Measurements from ENCODE around the gene FAM114A2. TPM values are rescaled to one million over a fixed set of nuclear protein-coding genes. Genes with fewer than 3 reads are reported as not detected.
"Not testable (repeated sequence)": the region's sequence is repeated elsewhere in the genome, so short reads cannot be mapped to it uniquely, and the experiment has no call there.

The FAM114A2 gene
- total RNA-seq, 4 donors from 2014 or later: 7.8 to 13.3 (median 11.5) TPM

DNA sequence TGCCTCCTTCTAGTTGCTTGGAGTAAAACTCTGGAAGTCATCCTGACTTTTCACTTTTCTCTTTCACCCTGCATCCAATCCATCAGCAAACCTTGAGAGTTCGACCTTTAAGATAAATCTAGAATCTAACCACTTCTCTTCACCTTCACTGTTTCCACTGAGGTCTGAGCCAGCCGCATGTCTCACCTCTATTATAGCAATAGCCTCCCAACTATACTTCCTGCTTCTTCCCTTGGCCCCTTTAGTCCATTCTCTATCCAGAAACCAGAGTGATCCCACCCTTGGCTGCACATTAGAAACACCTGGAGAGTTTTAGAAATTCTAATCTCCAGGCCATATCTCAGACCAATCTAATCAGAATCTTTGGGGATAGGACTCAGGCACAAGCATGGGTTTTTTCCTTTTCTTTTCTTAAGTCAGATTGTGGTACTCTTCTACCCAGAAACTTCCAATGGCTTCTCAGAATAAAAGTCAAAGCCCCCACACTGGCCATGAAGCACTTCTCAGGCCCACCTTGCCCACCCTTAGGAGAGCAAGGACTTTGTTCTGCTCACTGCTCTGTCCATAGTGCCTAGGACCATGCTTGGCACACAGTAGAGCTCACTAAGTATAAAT is 33.2 kb upstream of the FAM114A2 start:
- Histone ChIP-seq H3K9me3 (no peaks in the 10 kb centered on the region), H3K27me3 (no peaks in the 10 kb centered on the region), H3K36me3 (no peaks in the 10 kb centered on the region), H3K4me1 (peaks cover 3% of the 10 kb centered on the region), H3K4me3 (no peak overlapping the region), H3K27ac (no peak overlapping the region)
- TF ChIP-seq EP300 (IDR thresholded peaks at IDR 0.05) (no peak), POLR2AphosphoS5 (IDR thresholded peaks at IDR 0.05) (no peak), CTCF (IDR thresholded peaks at IDR 0.05) (no peak), POLR2A (IDR thresholded peaks at IDR 0.05) (no peak)
- WGBS: 67% methylated on average over 2 of the region's 2 CpGs
- no peak for DNase-seq (ENCODE audit: low spot score in 2 of 2)

- H3K4me1 ChIP-seq; H3K4me3 ChIP-seq; DNase-seq (ENCODE audit: low spot score in 2 of 2); H3K27ac ChIP-seq; H3K27me3 ChIP-seq; H3K36me3 ChIP-seq; H3K9me3 ChIP-seq: not testable (repeated sequence)
- 89% methylated on average over 5 of the region's 5 CpGs for WGBS
Measured at GRCh38 chr5:154069854-154070253, 31.1 kb upstream of the FAM114A2 start.

DNA sequence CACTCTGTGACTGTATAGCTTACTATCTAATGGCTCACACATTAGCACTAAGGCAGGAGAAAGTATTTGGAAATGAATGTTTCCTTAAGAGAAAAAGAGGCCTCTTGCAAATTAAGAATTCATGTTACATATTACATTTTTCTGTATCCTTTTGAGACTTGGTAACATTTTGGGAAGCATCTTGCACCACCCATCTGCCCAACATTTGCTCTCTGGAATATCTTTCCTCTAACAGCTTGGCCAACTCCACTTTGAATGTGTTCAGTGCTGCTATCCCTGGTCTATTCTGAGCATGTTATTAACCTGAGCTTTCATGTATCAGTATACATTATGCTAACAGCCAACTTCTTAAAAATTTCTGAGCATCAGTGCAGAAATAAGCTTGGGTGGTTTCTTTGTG is 27.3 kb upstream of the FAM114A2 start:
- no peak overlapping the region for H3K27ac ChIP-seq
- H3K9me3 ChIP-seq: no peaks in the 10 kb centered on the region
- H3K36me3 ChIP-seq: no peaks in the 10 kb centered on the region
- H3K4me1 ChIP-seq: no peaks in the 10 kb centered on the region
- H3K4me3 ChIP-seq: no peak overlapping the region
- TF ChIP-seq CTCF (IDR thresholded peaks at IDR 0.05) (no peak), EP300 (IDR thresholded peaks at IDR 0.05) (no peak), POLR2A (IDR thresholded peaks at IDR 0.05) (no peak), POLR2AphosphoS5 (IDR thresholded peaks at IDR 0.05) (no peak)
- no peaks in the 10 kb centered on the region for H3K27me3 ChIP-seq
- no peak for DNase-seq (ENCODE audit: low spot score in 2 of 2)

DNA sequence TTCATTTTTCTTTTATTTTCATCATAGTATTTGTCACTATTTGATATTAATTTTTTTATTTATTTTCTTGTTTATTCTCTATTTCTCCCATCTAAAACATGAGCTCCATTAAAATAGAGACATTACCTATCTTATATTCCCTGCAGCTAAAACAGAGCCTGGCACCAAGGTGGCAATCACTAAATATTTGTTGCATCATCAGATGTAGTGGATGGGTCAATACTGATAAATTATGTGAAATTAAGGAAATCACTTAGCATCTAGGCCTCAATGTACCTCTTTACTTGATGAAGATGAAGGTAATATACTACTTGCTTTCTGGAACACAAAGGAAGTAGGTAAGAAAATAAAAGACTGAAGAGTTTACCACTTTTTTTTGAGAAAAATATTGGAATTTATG is 24.7 kb upstream of the FAM114A2 start:
- H3K36me3 ChIP-seq: no peaks in the 10 kb centered on the region
- no peaks in the 10 kb centered on the region for H3K27me3 ChIP-seq
- no peak for TF ChIP-seq POLR2AphosphoS5 (IDR thresholded peaks at IDR 0.05)
- TF ChIP-seq POLR2A (IDR thresholded peaks at IDR 0.05): no peak
- TF ChIP-seq CTCF (IDR thresholded peaks at IDR 0.05): no peak
- no peak for TF ChIP-seq EP300 (IDR thresholded peaks at IDR 0.05)
- no peak overlapping the region for H3K27ac ChIP-seq
- H3K9me3 ChIP-seq: no peaks in the 10 kb centered on the region
- no peak for DNase-seq (ENCODE audit: low spot score in 2 of 2)
- H3K4me3 ChIP-seq: no peak overlapping the region
- H3K4me1 ChIP-seq: peaks cover 1% of the 10 kb centered on the region

DNA sequence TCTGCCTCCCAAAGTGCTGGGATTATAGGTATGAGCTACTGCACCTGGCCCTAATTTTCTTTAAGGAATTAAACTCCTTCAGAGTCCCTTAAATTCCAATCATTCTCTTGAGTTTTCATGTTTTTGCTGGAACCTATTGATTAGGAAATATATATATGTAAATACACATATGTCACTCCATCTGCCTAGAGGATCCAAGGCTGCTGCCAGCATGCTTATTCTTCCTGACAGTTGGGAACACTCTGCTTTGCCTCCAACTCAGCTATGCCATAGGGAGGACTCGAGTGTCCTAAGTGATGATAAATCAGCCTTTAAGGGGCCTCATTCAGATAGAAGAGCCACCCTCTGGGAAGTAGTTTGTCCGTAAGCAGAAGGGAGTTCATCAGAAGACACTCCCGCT is 21.9 kb upstream of the FAM114A2 start:
- Histone ChIP-seq H3K27ac (no peak overlapping the region), H3K4me3 (no peak overlapping the region), H3K4me1 (peaks cover 2% of the 10 kb centered on the region), H3K36me3 (no peaks in the 10 kb centered on the region), H3K9me3 (no peaks in the 10 kb centered on the region), H3K27me3 (no peaks in the 10 kb centered on the region)
- TF ChIP-seq POLR2AphosphoS5 (IDR thresholded peaks at IDR 0.05) (no peak), POLR2A (IDR thresholded peaks at IDR 0.05) (no peak), CTCF (IDR thresholded peaks at IDR 0.05) (no peak), EP300 (IDR thresholded peaks at IDR 0.05) (no peak)
- WGBS: 89% methylated on average over 3 of the region's 3 CpGs
- no peak for DNase-seq (ENCODE audit: low spot score in 2 of 2)

DNA sequence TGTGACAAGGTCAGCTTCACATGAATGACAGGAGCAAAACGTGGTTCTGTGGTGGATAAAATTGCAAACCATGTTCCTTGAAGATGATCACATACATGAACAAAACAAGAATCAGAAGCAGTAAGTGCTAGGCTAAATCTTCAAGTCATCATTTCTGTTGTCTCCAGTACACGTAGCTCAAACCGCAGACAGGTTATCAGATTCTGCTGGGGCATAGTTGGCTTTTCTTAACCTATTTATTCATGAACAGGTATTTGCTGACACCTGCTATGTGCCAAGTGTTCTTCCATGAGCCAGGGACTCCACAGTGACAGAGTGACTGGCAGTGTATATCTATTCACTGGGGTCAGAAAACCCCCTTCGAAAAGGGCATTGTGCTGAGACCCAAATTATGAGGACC is 20.9 kb upstream of the FAM114A2 start:
- no peaks in the 10 kb centered on the region for H3K27me3 ChIP-seq
- no peak overlapping the region for H3K27ac ChIP-seq
- H3K36me3 ChIP-seq: peaks cover 9% of the 10 kb centered on the region
- TF ChIP-seq EP300 (IDR thresholded peaks at IDR 0.05): no peak
- 74% methylated on average over 4 of the region's 4 CpGs for WGBS
- H3K4me1 ChIP-seq: peaks cover 2% of the 10 kb centered on the region
- no peak for DNase-seq (ENCODE audit: low spot score in 2 of 2)
- H3K4me3 ChIP-seq: no peak overlapping the region
- H3K9me3 ChIP-seq: no peaks in the 10 kb centered on the region

Data from suprapubic skin (tissue), 4 donors.